ENCODE measurements around the gene TBX5. TPM values are rescaled to one million over a fixed set of nuclear protein-coding genes. Genes with fewer than 3 reads are reported as not detected.

Gene TBX5
- polyA plus RNA-seq, result not detected
- long read RNA-seq, donor 1, partial matches to known transcripts, result 0 of 1 reads
- long read RNA-seq, donor 1, other reads (novel, unspliced or antisense), result 0 of 1 reads
- long read RNA-seq, donor 2, result 0 reads
- long read RNA-seq, donor 3, result 0 reads
- long read RNA-seq, donor 4, result 0 reads
- long read RNA-seq, donor 5, result 0 reads
- long read RNA-seq, donor 6, result 0 reads
- long read RNA-seq, donor 7, result 0 reads
- long read RNA-seq, donor 8, result 0 reads
- long read RNA-seq, donor 9, result 0 reads
- long read RNA-seq, donor 10, result 0 reads
- long read RNA-seq, donor 11, partial matches to known transcripts, result 0 of 1 reads
- long read RNA-seq, donor 11, other reads (novel, unspliced or antisense), result 0 of 1 reads

GRCh38 chr12:114405519-114406271 lies at the start of gene TBX5:
TBX5 (minus strand) TSS chr12:114406144; CDS start chr12:114403898, 2,246 bp downstream.
- Histone ChIP-seq H3K4me1 (ENCODE audit: control insufficient read depth, insufficient read depth, low read length) (no peaks in the 10 kb centered on the region), H3K36me3 (ENCODE audit: control insufficient read depth, insufficient read depth, low read length) (no peaks in the 10 kb centered on the region), H3K27me3 (ENCODE audit: control insufficient read depth, insufficient read depth, low read length) (peaks cover 100% of the 10 kb centered on the region), H3K4me3 (ENCODE audit: low read length) (no peak within 1 kb of the TSS), H3K9me3 (ENCODE audit: control insufficient read depth, low read depth, low read length) (peaks cover 15% of the 10 kb centered on the region), H3K27ac (ENCODE audit: low read length) (no peak within 1 kb of the TSS)
- WGBS (ENCODE audit: insufficient coverage, low lambda C conversion rate), result 0% methylated on average over 1 of the region's 39 CpGs
- DNase-seq, result no peak

DNA sequence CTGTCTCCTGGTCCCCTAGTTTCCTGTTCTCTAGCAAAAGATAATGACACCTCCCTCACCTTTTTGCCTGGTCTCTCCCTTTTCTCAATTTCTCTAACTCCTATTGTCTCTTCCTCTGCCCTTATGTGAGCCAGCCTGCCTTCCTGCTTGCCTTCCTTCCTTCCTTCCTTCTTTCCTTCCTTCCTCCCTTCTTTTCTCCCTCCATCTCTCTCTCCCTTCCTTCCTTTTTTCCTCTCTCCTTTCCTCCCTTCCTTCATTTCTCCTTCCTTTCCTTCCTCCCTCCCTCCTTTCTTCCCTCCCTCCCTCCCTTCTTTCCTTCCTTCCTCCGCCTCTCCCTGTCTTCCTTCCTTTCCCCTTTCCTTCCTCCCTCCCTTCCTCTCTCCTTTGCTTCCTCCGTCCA lies 45.7 kb upstream of the TBX5 start:
- H3K9me3 ChIP-seq (ENCODE audit: control insufficient read depth, low read depth, low read length), result no peaks in the 10 kb centered on the region
- H3K36me3 ChIP-seq (ENCODE audit: control insufficient read depth, insufficient read depth, low read length), result no peaks in the 10 kb centered on the region
- no peak overlapping the region for H3K4me3 ChIP-seq (ENCODE audit: low read length)
- DNase-seq, result no peak
- H3K27ac ChIP-seq (ENCODE audit: low read length), result no peak overlapping the region
- no peaks in the 10 kb centered on the region for H3K4me1 ChIP-seq (ENCODE audit: control insufficient read depth, insufficient read depth, low read length)
- 60% methylated on average over 2 of the region's 2 CpGs for WGBS (ENCODE audit: insufficient coverage, low lambda C conversion rate)
- H3K27me3 ChIP-seq (ENCODE audit: control insufficient read depth, insufficient read depth, low read length), result peaks cover 57% of the 10 kb centered on the region

GRCh38 chr12:114450515-114451300 lies 44.8 kb upstream of the TBX5 start:
- Histone ChIP-seq H3K4me3 (ENCODE audit: low read length) (no peak overlapping the region), H3K4me1 (ENCODE audit: control insufficient read depth, insufficient read depth, low read length) (no peaks in the 10 kb centered on the region), H3K9me3 (ENCODE audit: control insufficient read depth, low read depth, low read length) (no peaks in the 10 kb centered on the region), H3K36me3 (ENCODE audit: control insufficient read depth, insufficient read depth, low read length) (no peaks in the 10 kb centered on the region), H3K27ac (ENCODE audit: low read length) (no peak overlapping the region), H3K27me3 (ENCODE audit: control insufficient read depth, insufficient read depth, low read length) (peaks cover 64% of the 10 kb centered on the region)
- no peak for DNase-seq
- WGBS (ENCODE audit: insufficient coverage, low lambda C conversion rate), result 0% methylated on average over 2 of the region's 7 CpGs

DNA sequence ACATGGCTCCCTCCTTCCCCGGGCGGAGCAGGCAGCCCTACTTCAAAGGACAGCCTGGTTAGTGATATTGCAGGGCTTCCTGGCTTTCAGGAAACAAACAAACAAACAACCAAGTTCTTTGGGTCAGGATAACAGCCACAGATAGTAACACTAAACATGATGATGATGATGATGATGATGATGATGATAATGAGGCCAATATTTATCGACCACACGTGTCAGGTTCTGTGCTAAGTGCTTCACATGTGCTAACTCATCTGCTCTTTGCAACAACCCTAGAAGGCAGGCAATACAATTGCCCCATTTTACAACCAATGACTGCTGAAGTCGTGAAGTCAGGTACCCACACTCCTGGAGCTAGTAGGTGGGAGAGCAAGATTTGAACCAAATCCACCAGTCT lies 44.1 kb upstream of the TBX5 start:
- no CpG with 5 or more reads among the region's 5 CpGs for WGBS (ENCODE audit: insufficient coverage, low lambda C conversion rate)
- Histone ChIP-seq H3K4me3 (ENCODE audit: low read length) (no peak overlapping the region), H3K9me3 (ENCODE audit: control insufficient read depth, low read depth, low read length) (no peaks in the 10 kb centered on the region), H3K4me1 (ENCODE audit: control insufficient read depth, insufficient read depth, low read length) (no peaks in the 10 kb centered on the region), H3K36me3 (ENCODE audit: control insufficient read depth, insufficient read depth, low read length) (no peaks in the 10 kb centered on the region), H3K27ac (ENCODE audit: low read length) (no peak overlapping the region), H3K27me3 (ENCODE audit: control insufficient read depth, insufficient read depth, low read length) (peaks cover 70% of the 10 kb centered on the region)
- no peak for DNase-seq

GRCh38 chr12:114448618-114448933 lies 42.6 kb upstream of the TBX5 start:
- Histone ChIP-seq H3K27ac (ENCODE audit: low read length) (no peak overlapping the region), H3K36me3 (ENCODE audit: control insufficient read depth, insufficient read depth, low read length) (no peaks in the 10 kb centered on the region), H3K4me1 (ENCODE audit: control insufficient read depth, insufficient read depth, low read length) (no peaks in the 10 kb centered on the region), H3K4me3 (ENCODE audit: low read length) (no peak overlapping the region), H3K27me3 (ENCODE audit: control insufficient read depth, insufficient read depth, low read length) (peaks cover 84% of the 10 kb centered on the region), H3K9me3 (ENCODE audit: control insufficient read depth, low read depth, low read length) (no peaks in the 10 kb centered on the region)
- WGBS (ENCODE audit: insufficient coverage, low lambda C conversion rate), result no CpG with 5 or more reads among the region's 23 CpGs
- no peak for DNase-seq

DNA sequence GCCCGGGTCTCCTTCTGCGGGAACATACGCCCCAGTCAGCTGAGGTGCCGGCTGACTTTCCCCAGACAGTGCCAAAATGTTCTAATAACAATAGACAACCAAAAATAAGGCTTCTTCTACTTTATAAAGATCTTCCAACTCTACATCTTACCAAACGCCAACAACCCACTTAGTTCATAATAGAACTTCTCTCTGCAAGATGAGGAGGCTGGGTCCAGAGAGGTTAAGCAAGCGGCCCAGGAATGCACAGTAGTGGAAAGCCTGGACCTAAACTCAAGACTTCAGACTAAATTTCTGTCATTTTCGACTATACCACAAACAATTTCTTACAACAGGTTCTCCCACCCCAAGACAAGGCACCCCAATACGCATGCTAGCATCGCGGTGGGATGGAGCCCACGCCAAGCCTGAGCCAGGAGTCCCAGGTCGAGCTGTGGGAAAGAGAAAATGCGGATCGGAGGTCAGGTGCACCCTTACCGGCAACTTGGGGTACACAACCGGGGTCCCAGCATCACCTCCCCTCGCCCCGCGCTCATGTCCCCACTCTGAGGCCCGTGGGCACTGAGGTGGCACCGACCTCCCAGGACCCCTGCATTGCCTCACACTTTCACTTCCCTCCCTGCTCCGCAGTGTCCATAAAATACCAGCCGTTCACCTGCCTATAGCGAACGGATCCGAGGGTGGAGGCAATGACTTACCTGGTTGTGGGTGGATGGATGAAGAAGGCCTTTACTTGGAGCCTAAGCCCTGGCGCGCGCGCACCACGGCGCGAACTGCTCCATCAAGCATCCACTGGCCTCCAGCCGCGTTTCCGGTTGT lies 42.1 kb upstream of the TBX5 start:
- no peak for DNase-seq
- no peak overlapping the region for H3K27ac ChIP-seq (ENCODE audit: low read length)
- WGBS (ENCODE audit: insufficient coverage, low lambda C conversion rate), result no CpG with 5 or more reads among the region's 36 CpGs
- no peaks in the 10 kb centered on the region for H3K9me3 ChIP-seq (ENCODE audit: control insufficient read depth, low read depth, low read length)
- H3K4me3 ChIP-seq (ENCODE audit: low read length), result no peak overlapping the region
- no peaks in the 10 kb centered on the region for H3K36me3 ChIP-seq (ENCODE audit: control insufficient read depth, insufficient read depth, low read length)
- no peaks in the 10 kb centered on the region for H3K4me1 ChIP-seq (ENCODE audit: control insufficient read depth, insufficient read depth, low read length)
- peaks cover 90% of the 10 kb centered on the region for H3K27me3 ChIP-seq (ENCODE audit: control insufficient read depth, insufficient read depth, low read length)

- no peak overlapping the region for H3K4me3 ChIP-seq (ENCODE audit: low read length)
- H3K27ac ChIP-seq (ENCODE audit: low read length), result no peak overlapping the region
- no peaks in the 10 kb centered on the region for H3K4me1 ChIP-seq (ENCODE audit: control insufficient read depth, insufficient read depth, low read length)
- WGBS (ENCODE audit: insufficient coverage, low lambda C conversion rate), result no CpG with 5 or more reads among the region's 37 CpGs
- H3K36me3 ChIP-seq (ENCODE audit: control insufficient read depth, insufficient read depth, low read length), result no peaks in the 10 kb centered on the region
- DNase-seq, result no peak
- peaks cover 92% of the 10 kb centered on the region for H3K27me3 ChIP-seq (ENCODE audit: control insufficient read depth, insufficient read depth, low read length)
- no peaks in the 10 kb centered on the region for H3K9me3 ChIP-seq (ENCODE audit: control insufficient read depth, low read depth, low read length)
These were observed 41.4 kb upstream of the TBX5 start for GRCh38 chr12:114447274-114447716.

- H3K27me3 ChIP-seq (ENCODE audit: control insufficient read depth, insufficient read depth, low read length), result peaks cover 95% of the 10 kb centered on the region
- H3K27ac ChIP-seq (ENCODE audit: low read length), result no peak overlapping the region
- no peaks in the 10 kb centered on the region for H3K9me3 ChIP-seq (ENCODE audit: control insufficient read depth, low read depth, low read length)
- no peak for DNase-seq
- H3K4me1 ChIP-seq (ENCODE audit: control insufficient read depth, insufficient read depth, low read length), result no peaks in the 10 kb centered on the region
- WGBS (ENCODE audit: insufficient coverage, low lambda C conversion rate), result 0% methylated on average over 1 of the region's 32 CpGs
- H3K36me3 ChIP-seq (ENCODE audit: control insufficient read depth, insufficient read depth, low read length), result no peaks in the 10 kb centered on the region
- H3K4me3 ChIP-seq (ENCODE audit: low read length), result no peak overlapping the region
These were observed 39.7 kb upstream of the TBX5 start for GRCh38 chr12:114445401-114446323.
